ENCODE data around the gene DCLK1. TPM values are rescaled to one million over a fixed set of nuclear protein-coding genes. Genes with fewer than 3 reads are reported as not detected.

DCLK1 gene
- total RNA-seq, 1 experiment from 2014 or later: 36.2 TPM

DNA sequence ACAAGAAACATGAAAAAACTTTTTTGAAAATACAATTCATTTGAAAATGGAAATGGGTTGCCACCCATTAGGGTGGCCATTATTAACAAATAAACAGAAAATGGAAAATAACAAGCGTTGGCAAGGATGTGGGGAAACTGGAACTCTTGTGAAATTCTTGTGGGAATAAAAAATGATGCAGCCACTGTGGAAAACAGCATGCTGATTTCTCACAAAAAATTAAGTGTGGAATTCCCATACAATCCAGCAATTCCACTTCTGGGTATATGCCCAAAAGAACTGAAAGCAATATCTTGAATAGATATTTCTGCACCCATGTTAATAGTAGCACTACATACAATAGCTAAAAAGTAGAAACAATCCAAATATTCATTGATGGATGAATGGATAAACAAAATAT, 165.2 kb downstream of the DCLK1 start:
- Histone ChIP-seq H2BK5ac (ENCODE audit: insufficient read length, low read length) (no peak overlapping the region), H3K4me2 (ENCODE audit: insufficient read depth, insufficient read length, low read length) (no peak overlapping the region), H3T11ph (ENCODE audit: low read length) (no peak overlapping the region), H2BK20ac (ENCODE audit: low read depth, low read length, poor library complexity, severe bottlenecking) (no peak overlapping the region), H3K14ac (ENCODE audit: insufficient read depth, low read length) (no peak overlapping the region), H3K9ac (ENCODE audit: extremely low read depth, insufficient read length, low read length) (no peak overlapping the region), H3K27me3 (ENCODE audit: insufficient read depth, low read length) (no peaks in the 10 kb centered on the region), H3K18ac (ENCODE audit: insufficient read length, low read depth, low read length) (no peak overlapping the region), H3K79me2 (ENCODE audit: insufficient read depth, low read length) (no peaks in the 10 kb centered on the region), H3K23me2 (ENCODE audit: insufficient read length, low read depth, low read length, poor library complexity, severe bottlenecking) (no peaks in the 10 kb centered on the region), H4K20me1 (ENCODE audit: control insufficient read depth, insufficient read depth, insufficient read length) (no peaks in the 10 kb centered on the region), H4K91ac (ENCODE audit: insufficient read length, low read depth, low read length) (no peak overlapping the region), H3K27ac (ENCODE audit: insufficient read length, low read depth, low read length) (no peak overlapping the region), H4K8ac (replicated peaks; ENCODE audit: insufficient read length, low read depth, low read length) (no peak overlapping the region), H3K9me3 (ENCODE audit: control insufficient read depth, low read depth, low read length) (peaks cover 11% of the 10 kb centered on the region), H3K4ac (ENCODE audit: low read depth, low read length) (no peak overlapping the region), H3K23ac (ENCODE audit: insufficient read length, low read depth, low read length) (no peak overlapping the region), H3K79me1 (ENCODE audit: insufficient read depth, low read depth, low read length, poor library complexity, severe bottlenecking) (no peaks in the 10 kb centered on the region), H2BK15ac (ENCODE audit: low read depth, low read length) (no peak overlapping the region), H3K4me1 (ENCODE audit: insufficient read depth, low read length) (no peaks in the 10 kb centered on the region), H2AFZ (ENCODE audit: low read length) (no peak overlapping the region), H3K56ac (ENCODE audit: insufficient read length, low read depth, low read length) (no peak overlapping the region), H2BK12ac (ENCODE audit: insufficient read length, low read depth, low read length) (no peak overlapping the region), H2BK120ac (ENCODE audit: low read depth, low read length, poor library complexity, severe bottlenecking) (no peak overlapping the region), H4K5ac (ENCODE audit: insufficient read length, low read depth, low read length) (no peak overlapping the region), H2AK5ac (ENCODE audit: insufficient read length, low read length) (no peak overlapping the region)
- no peaks in the 10 kb centered on the region for H3K27me3 Mint-ChIP-seq (ENCODE audit: low read depth)
- no CpG with 5 or more reads among the region's 1 CpG for WGBS (ENCODE audit: extremely low coverage, insufficient read length, low lambda C conversion rate)
- no peak overlapping the region for H3K4me3 Mint-ChIP-seq
- peaks cover 15 to 30% (median 16%) of the 10 kb centered on the region in 3 experiments for H3K36me3 Mint-ChIP-seq (ENCODE audit: insufficient read depth in 1 of 3, low read depth in 3 of 3)
- TF ChIP-seq CTCF (conservative IDR thresholded peaks at IDR 0.05): no peak
- H3K4me1 Mint-ChIP-seq: 0 out of 4 replicates have a peak, but pooled peaks cover 0 to 3% of the 10 kb centered on the region in 2 experiments
- H3K9me3 Mint-ChIP-seq: peaks cover 27 to 36% of the 10 kb centered on the region in 2 experiments
- no peak overlapping the region for H3K27ac Mint-ChIP-seq
- no peak for DNase-seq
